Nephron progenitor cell (in vitro differentiated cells): ENCODE data around the gene HYI.

ENCODE experiments used
- DNase-seq: peaks from one replicate; pipeline ENCODE4 v3.0.0; 2021
- H3K27ac Mint-ChIP-seq: 2 replicates; pipeline ENCODE4 v1.8.0; 2021; ENCODE audit warnings: mild to moderate bottlenecking, moderate library complexity, mixed read lengths
- H3K27me3 Mint-ChIP-seq: 2 replicates; pipeline ENCODE4 v1.8.0; 2021; ENCODE audit warnings: mild to moderate bottlenecking, low read depth, mixed read lengths; ENCODE audit not compliant: poor library complexity
- H3K36me3 Mint-ChIP-seq: 2 replicates; pipeline ENCODE4 v1.8.0; 2021; ENCODE audit warnings: low read depth, mixed read lengths
- H3K4me1 Mint-ChIP-seq: 2 replicates; pipeline ENCODE4 v1.8.0; 2021; ENCODE audit warnings: mixed read lengths
- H3K4me3 Mint-ChIP-seq: 2 replicates; pipeline ENCODE4 v1.8.0; 2021; ENCODE audit warnings: mild to moderate bottlenecking, moderate library complexity, mixed read lengths
- H3K9me3 Mint-ChIP-seq: 2 replicates; pipeline ENCODE4 v1.8.0; 2021; ENCODE audit warnings: mild to moderate bottlenecking, moderate library complexity, mixed read lengths
- TF ChIP-seq, protein P1 (sequence below): fragments of 200-600 bp; sonication (generic); IDR thresholded peaks from 2 replicates; pipeline ENCODE4 v1.5.0; 2021; ENCODE audit warnings: antibody characterized with exemption

HYI gene

DNA sequence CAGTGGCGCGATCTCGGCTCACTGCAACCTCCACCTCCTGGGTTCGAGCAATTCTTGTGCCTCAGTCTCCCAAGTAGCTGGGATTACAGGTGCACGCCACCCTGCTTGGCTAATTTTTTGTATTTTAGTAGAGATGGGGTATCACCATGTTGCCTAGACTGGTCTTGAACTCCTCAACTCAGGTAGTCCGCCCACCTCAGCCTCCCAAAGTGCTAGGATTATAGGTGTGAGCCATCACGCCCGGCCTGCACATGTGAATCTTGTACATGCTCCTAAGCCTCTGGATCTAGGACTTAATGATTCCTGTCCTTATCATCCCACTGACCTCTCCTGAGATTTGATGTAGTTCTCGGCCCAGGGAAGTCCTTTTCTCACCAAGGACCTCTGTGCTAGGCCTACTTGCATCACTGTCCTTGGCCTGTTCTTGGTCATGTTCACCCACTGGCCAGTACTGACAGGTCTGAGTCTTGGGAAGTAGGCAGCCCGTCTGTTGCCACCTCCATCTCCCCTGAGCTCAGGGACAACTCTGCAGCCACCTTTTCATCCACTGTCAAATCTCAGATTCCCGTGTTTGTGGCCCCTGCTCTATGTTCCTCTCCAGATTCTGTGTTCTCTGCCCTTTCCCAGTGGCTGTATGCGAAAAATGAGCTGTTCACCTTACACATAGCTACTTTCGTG lies 9.4 kb downstream of the HYI start:
- Mint-ChIP-seq H3K36me3 (peaks cover 36% of the 10 kb centered on the region), H3K9me3 (no peaks in the 10 kb centered on the region), H3K4me3 (no peak overlapping the region), H3K4me1 (peaks cover 21% of the 10 kb centered on the region), H3K27ac (peak overlapping the region; percentile 1), H3K27me3 (no peaks in the 10 kb centered on the region)
- DNase-seq = no peak
- TF ChIP-seq, protein P1, sequence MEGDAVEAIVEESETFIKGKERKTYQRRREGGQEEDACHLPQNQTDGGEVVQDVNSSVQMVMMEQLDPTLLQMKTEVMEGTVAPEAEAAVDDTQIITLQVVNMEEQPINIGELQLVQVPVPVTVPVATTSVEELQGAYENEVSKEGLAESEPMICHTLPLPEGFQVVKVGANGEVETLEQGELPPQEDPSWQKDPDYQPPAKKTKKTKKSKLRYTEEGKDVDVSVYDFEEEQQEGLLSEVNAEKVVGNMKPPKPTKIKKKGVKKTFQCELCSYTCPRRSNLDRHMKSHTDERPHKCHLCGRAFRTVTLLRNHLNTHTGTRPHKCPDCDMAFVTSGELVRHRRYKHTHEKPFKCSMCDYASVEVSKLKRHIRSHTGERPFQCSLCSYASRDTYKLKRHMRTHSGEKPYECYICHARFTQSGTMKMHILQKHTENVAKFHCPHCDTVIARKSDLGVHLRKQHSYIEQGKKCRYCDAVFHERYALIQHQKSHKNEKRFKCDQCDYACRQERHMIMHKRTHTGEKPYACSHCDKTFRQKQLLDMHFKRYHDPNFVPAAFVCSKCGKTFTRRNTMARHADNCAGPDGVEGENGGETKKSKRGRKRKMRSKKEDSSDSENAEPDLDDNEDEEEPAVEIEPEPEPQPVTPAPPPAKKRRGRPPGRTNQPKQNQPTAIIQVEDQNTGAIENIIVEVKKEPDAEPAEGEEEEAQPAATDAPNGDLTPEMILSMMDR = no peak

DNA sequence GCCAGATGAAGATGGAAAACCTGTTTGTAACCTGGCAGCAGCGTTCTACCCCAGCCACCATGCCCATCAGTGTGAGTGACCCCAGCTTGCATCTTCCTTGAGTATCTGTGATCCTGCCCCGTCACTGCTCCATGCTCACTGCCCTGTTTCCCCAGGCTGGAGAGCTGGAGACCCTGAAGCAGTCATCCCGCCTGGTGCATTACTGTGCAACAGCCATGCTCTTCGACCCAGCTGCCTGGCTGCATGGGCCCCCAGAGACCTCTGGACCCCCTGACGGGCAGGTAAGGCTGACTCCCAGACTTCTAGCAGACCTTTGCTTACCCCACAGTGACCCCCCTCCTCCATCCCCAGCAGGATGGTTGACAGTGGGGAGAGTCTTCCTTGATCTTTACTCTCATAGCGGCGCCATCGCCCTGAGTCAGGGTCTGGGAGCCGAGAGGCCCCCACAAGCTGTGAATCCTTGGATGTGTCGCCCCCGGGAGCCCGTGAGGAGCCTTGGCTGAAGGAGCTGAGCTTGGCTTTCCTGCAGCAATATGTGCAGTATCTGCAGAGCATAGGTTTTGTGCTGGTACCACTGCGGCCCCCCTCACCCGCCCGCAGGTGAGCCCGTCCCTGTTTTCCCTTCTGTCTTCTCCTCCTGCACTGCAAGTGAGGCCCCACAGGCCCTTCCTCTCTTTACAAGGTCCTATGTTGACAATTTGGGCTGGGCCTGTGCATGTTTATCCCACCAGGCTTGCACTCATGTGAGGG lies 10.4 kb downstream of the HYI start:
- Mint-ChIP-seq H3K36me3 (peaks cover 38% of the 10 kb centered on the region), H3K27ac (peak overlapping the region; percentile 64), H3K4me3 (no peak overlapping the region), H3K4me1 (peaks cover 21% of the 10 kb centered on the region), H3K9me3 (no peaks in the 10 kb centered on the region), H3K27me3 (peaks cover 4% of the 10 kb centered on the region)
- DNase-seq = no peak
- TF ChIP-seq, protein P1 = no peak

DNA sequence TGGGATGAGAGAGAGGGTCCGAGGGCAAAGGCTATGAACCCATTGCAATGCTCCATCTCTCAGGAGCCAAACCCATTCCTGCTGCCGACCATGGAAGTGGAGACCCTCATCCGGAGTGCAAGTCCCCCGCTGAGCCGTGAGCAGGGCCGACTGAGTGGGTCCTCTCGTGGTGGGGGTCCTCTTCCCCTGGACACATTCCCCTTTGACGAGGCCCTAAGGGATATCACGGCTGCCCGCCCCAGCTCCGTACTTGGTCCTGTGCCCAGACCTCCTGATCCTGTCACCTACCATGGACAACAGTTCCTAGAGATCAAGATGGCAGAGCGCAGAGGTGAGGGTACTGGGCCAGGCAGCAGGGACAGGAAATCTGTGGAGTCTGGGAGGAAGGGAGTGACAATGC lies 11.0 kb downstream of the HYI start:
- Mint-ChIP-seq H3K9me3 (no peaks in the 10 kb centered on the region), H3K36me3 (peaks cover 38% of the 10 kb centered on the region), H3K27ac (peak overlapping the region; percentile 64), H3K4me1 (peaks cover 21% of the 10 kb centered on the region), H3K4me3 (no peak overlapping the region), H3K27me3 (peaks cover 4% of the 10 kb centered on the region)
- TF ChIP-seq, protein P1 = no peak
- no peak for DNase-seq

DNA sequence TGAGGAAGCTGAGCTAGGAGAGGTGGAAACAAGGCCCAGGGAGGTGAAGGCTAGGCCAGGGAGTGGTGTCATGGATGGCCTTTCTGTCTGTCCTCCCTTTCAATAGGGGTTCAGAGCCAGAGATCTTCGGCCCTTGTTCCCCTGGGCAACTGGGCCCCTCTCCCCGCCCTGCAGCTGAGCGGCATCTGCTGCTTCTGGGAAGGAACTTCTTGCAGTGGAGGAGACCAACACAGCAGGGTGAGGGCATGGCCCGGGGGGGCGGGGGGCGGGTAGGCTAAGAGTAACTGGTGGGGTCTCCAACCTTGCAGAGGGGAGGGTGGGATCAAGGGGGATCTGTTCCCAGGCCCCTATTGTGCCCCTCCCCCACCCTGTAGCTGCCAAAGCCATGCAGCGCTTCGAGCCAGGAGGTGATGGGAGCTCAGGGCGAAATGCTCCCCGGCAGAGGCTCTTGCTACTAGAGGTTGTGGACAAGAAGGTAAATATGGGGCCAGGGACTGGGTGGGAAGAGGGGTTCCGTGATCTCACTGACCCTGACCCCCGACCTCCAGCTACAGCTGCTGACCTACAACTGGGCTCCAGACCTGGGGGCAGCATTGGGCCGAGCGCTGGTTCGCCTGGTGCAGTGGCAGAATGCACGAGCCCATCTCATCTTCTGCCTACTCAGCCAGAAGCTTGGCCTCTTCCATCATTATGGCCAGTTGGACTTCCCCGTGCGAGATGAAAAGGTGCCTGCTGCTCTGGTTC lies 11.7 kb downstream of the HYI start:
- Mint-ChIP-seq H3K27me3 (peaks cover 4% of the 10 kb centered on the region), H3K9me3 (no peaks in the 10 kb centered on the region), H3K36me3 (peaks cover 34% of the 10 kb centered on the region), H3K4me1 (peaks cover 21% of the 10 kb centered on the region), H3K27ac (no peak overlapping the region), H3K4me3 (no peak overlapping the region)
- no peak for DNase-seq
- TF ChIP-seq, protein P1 = no peak

DNA sequence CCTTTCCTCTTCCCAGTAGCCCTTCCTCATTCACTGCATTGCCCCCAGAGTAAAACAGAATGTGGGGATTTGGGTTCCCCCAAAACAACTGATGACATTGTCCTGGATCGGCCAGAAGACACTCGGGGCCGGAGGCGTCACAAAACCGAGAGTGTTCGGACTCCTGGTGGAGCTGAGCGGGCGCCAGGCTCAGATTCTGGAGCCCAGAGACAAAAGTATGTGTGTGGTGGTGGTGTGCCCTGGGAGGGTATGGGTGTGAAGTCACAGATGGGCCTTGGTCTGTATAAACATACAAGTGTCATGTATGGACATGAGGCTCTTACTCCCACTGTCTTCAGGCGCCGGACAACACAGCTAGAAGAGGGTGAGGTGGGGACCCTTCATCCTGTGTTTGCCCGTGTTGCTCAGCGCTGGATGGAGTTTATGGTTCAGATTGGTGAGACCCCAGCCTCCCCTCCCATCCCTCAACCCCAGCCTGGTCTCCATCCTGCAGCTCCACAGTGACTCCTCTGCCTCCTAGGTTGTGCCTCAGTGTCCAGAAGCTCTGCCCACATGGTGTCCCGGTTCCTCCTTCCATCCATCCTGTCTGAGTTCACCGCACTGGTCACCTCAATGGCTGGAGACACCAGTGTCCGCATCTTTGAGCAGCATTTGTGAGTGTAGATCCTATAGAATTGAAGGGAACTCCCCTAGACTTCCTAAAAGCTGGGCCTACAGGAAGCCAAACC lies 12.4 kb downstream of the HYI start:
- Mint-ChIP-seq H3K4me3 (no peak overlapping the region), H3K4me1 (peaks cover 22% of the 10 kb centered on the region), H3K27ac (peak overlapping the region; percentile 82), H3K36me3 (peaks cover 30% of the 10 kb centered on the region), H3K9me3 (no peaks in the 10 kb centered on the region), H3K27me3 (peaks cover 4% of the 10 kb centered on the region)
- no peak for DNase-seq
- TF ChIP-seq, protein P1 = no peak
